ENCODE results near the gene CHEK2.

CHEK2 gene

GRCh38 chr22:28647216-28647615 lies 94.4 kb downstream of the CHEK2 start:
- no peaks in the 10 kb centered on the region for H3K4me1 ChIP-seq (ENCODE audit: insufficient read depth, low read length)
- no peak overlapping the region for H3K9ac ChIP-seq (ENCODE audit: low read depth, low read length)
- H3K4me3 ChIP-seq (ENCODE audit: low read length) = no peak overlapping the region
- no peak overlapping the region for H3K27ac ChIP-seq (ENCODE audit: low read length)
- no peaks in the 10 kb centered on the region for H3K36me3 ChIP-seq (ENCODE audit: insufficient read depth, low read depth, low read length)
- H3K27me3 ChIP-seq (ENCODE audit: insufficient read depth, low read length) = no peaks in the 10 kb centered on the region
- H3K9me3 ChIP-seq (ENCODE audit: insufficient read depth, low read depth, low read length) = no peaks in the 10 kb centered on the region

- no peak overlapping the region for H3K4me3 ChIP-seq (ENCODE audit: low read length)
- no peaks in the 10 kb centered on the region for H3K9me3 ChIP-seq (ENCODE audit: insufficient read depth, low read depth, low read length)
- no peak overlapping the region for H3K9ac ChIP-seq (ENCODE audit: low read depth, low read length)
- no peaks in the 10 kb centered on the region for H3K27me3 ChIP-seq (ENCODE audit: insufficient read depth, low read length)
- no peak overlapping the region for H3K27ac ChIP-seq (ENCODE audit: low read length)
- no peaks in the 10 kb centered on the region for H3K36me3 ChIP-seq (ENCODE audit: insufficient read depth, low read depth, low read length)
- no peaks in the 10 kb centered on the region for H3K4me1 ChIP-seq (ENCODE audit: insufficient read depth, low read length)
Observed at GRCh38 chr22:28639321-28639720, 102.3 kb downstream of the CHEK2 start.

Measured in iPS-20b (cell line).